GM19240 (cell line): Measurements from ENCODE around the gene TAF9.
"Not testable (repeated sequence)": the region's sequence is repeated elsewhere in the genome, so short reads cannot be mapped to it uniquely, and the experiment has no call there.

Experiments
- DNase-seq: peaks from one replicate; pipeline ENCODE4 v3.0.0; 2011; ENCODE audit warnings: low spot score; ENCODE audit not compliant: insufficient read length

Gene TAF9

DNA sequence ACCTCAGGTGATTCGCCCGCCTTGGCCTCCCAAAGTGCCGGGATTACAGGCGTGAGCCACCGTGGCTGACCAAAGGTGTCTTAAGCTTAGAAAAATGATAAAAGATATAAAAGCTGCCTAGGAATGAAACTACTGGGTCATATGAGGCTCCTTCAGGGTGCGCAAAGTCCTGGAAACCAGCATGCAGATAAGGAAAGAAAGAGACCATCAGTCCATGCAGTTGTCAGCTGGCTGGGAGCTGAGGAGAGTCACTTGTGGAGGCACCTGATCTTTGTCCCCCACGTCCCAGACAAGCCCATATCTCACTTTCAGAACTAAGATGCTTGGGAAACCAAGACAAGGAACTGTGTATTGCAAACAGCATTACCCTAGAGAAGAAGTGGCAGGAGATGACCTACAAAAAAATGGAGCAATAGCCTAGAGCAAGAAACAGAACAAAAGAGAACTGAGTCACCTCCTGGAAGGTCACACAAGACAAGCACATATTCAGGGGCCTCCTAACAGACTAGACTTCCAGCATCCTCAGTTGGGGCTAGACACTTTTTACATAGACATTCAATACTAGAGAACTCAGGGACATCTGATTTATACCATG lies 33.9 kb downstream of the TAF9 start:
- DNase-seq = no peak

DNA sequence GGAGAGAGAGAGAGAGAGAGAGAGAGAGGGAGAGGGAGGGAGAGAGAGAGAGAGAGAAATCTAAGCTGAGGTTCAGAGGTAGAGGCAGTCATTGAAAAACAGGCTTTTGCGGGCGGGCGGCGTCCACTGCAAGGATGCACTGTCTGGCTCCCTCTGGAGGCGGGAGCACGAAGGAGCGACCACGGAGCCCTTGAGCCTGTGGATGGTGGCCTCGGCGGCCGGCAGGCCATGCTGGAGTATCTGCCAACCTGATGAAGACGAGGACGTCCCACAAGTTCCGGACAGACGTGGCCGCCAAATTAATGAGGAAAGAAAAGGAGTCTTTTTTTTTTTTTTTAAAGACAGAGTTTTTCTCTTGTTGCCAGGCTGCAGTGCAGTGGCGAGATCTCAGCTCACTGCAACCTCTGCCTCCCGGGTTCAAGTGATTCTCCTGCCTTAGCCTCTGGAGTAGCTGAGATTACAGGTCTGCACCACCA lies 34.5 kb downstream of the TAF9 start:
- peak; percentile 22 for DNase-seq

DNA sequence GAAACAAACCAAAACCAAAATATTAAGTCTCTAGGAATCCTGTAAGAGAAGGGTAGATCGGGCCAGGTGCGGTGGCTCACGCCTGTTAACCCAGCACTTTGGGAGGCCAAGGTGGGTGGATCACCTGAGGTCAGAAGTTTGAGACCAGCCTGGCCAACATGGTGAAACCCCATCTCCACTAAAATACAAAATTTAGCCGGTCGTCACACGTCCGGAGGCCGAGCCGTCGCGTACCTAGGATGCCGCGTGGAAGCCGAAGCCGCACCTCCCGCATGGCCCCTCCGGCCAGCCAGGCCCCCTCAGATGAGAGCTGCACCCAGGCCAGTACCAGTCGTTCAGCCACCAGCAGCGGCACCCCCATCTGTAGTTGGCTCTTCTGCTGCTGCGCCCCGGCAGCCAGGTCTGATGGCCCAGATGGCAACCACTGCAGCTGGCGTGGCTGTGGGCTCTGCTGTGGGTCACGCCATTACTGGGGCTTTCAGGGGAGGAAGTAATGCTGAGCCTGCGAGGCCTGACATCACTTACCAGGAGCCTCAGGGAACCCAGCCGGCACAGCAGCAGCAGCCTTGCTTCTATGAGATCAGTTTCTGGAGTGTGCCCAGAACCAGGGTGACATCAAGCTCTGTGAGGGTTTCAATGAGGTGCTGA lies 35.5 kb downstream of the TAF9 start:
- not testable (repeated sequence) for DNase-seq

DNA sequence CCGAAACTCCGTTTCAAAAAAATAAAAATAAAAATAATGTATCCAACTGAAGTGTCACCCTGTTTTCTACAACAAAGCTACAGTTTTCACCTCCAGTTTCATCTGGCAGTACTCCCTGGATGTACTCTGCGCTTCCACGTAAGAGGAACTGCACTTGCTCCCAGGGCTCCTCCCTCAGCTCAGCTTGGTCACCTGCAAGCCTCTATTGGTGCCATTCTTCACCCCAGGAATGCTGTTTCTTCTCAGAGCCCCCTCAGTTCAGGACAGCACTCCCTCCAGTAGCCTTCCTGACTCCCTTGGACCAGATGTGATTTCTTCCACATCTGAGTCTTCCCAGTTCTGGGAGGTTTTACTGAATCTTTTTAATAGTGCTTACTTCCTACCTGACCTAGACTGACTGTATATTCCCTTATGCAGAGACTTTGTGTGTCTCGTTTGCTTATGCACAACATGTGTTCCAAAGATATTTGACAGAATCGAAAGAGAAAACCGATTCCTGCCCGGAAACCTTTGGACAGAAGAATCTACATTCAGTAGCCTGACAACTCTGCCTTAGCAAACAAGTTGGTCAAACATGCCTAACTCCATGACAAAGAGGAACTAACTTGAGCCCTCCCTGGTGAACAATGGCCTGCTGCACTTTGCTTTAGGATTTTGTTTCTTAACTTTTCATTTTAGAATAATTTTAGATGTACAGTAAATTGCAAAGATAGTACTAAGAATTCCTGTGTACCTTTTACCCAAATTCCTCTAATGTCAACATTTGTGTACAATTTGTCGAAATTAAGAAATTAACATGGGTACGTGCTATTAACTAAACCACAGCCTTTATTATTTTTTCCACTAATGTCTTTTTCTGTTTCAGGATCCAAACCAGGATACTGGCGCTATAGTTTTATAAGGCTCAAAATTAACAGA lies 37.5 kb downstream of the TAF9 start:
- DNase-seq = peak; percentile 1

DNA sequence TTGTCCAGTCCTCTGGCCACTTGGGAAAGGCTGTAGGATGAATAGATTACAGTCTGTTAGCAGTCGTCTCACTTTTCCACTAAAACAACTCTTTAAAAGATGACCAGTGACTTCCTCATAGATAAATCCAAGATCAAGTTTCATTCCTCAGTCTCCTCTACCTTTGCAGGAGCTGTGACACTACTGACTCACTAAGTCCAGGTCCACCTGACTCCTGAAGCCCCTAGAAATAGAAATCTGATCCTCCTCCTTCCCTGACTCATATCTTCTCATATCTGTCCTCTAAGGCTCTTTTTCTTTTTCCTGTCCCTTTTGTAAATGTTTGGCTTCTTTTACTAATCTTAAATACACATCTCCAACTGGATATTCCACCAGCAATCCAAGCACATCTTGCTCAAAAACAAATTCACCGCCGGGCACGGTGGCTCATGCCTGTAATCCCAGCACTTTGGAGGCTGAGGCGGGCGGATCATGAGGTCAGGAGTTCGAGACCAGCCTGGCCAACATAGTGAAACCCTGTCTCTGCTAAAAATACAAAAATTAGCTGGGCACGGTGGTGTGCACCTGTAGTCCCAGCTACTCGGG lies 39.3 kb downstream of the TAF9 start:
- no peak for DNase-seq

DNA sequence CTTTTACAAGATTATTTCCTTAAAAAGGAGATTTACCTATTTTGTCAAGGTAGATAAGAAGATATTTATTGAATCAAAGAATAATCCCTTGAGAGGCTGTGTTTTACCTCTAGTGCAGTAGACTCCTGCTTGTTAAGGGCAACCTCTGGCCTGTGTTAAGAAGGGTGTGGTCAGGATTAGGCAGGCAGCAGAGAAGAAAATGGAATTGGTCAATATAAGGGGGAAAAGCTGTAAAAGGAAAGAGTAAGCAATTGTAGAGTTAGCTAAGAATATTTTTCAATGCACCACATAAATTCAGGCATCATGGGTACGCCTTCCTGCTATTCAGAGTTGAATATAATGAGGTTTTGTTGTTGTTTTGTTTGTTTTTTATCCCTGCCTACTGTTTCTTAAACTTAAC lies 43.0 kb downstream of the TAF9 start:
- DNase-seq = no peak

DNA sequence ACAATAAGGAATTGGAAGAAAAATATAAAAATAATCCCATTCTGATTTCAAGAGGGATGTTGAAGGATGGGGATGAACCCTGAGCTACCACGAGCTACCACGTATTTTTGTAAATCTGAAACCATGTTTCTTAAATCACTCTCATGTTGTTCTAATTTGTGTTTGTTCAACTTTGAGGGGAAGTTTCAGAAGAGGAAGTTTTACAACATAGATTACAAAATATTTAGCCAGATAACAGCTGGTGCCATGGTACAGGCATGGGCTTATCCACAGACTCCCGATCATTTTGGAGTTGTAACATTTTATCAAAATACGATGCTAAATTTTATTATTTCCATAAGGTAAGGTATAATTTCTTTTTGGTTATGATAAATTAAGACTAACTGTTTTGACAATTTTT lies 51.9 kb downstream of the TAF9 start:
- no peak for DNase-seq

DNA sequence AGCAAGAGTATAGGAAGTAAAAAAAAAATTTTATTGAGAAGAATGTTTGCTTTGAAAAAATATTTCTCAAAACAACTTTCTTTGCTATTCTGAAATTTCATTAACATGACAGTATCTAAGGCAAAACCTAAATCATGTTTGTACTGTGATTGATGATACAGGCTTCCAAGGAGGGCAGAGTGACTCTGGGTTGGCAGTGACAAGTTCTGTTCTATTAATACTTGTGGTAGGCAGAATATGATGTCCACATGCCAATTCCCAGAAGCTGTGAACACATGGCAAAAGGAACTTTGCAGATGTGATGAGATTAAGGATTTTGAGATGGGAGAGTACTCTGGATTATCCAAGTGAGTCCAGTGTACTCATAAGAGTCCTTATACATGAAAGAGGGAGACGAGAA lies 53.3 kb downstream of the TAF9 start:
- no peak for DNase-seq
